GM03348 (cell line): Measurements from ENCODE around the gene ZNF284.
"Not testable (repeated sequence)": the region's sequence is repeated elsewhere in the genome, so short reads cannot be mapped to it uniquely, and the experiment has no call there.

ENCODE experiments used
- DNase-seq: peaks from one replicate; pipeline ENCODE4 v3.0.0; 2012; ENCODE audit warnings: low spot score

Gene ZNF284

DNA sequence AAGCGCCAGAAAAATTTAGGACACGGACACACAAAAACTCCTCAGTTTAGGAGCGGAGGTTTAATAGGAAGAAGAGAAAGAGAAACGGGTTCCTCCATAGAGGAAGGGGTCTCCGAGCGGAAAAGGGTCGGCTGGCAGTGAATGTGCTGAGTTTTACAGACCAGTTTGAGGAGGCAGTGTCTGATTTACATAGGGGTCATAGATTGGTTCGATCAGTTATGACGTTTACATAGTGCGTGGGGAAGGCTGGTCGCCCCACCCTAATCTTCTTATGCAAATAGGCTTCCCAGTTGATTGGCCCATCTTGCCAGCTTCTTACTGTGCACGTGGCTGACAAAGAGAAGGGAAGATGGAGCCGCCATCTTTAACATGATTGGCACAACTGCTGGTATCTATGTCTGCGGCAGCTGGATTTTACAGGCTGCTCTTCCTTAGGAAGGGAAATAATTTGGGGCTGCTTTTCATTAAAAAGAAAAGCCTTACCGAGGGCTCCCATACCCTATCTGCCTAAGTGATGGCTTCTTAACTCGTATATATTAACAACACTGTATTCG is 40.0 kb downstream of the ZNF284 start:
- peak; percentile 33 for DNase-seq

DNA sequence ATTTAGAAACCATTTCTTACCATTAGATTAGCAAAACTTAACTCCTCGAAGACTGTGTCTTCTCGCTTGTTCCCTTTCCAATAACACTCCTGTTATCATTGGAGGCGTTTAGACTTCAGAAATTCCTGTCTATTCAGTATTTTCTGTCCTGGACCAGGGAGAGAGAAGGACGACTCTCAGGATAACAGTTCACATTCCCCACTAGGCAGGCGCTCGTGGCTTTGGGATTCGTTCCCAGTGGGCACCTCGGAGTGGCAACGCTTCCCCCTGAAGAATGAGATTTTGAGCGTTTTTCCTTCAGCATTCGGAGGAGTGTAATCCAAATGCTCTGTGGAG is 40.8 kb downstream of the ZNF284 start:
- no peak for DNase-seq

DNA sequence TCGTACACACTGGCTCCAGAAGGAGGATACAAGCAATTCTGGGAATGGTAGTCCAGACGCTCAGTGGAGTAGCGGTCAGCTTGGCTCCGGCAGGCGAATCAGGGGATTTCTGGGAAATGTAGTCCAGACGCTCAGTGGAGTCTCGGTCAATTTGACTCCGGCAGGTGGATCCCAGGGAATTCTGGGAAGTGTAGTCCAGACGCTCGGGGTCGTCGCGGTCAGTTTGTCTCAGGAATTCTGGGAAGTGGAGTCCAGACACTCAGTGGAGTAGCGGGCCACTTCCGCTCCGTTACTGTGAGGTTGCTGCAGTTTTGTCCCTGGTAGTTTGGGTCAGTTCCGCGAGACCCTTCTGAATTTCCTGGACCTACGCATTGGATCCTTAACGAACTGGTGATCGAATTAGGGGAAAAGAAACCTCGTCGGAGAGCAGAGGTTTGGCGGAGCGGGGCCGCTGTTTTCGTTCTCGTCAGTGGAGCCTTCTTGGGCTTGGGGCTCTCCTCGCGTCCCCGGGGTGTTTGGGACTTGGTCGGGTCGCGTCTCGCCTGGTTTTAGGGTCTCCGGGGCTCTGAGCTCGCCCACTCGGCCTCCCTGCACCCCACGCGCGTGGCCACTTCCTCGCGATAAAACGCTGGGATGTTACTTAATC is 41.3 kb downstream of the ZNF284 start, which contains the start of gene ZNF225:
Gene ZNF225 (plus strand): TSS at position 262 of the 646 bp plus-strand sequence. CDS start 2,429 bp downstream, outside the sequence.
- peak; percentile 92 for DNase-seq

DNA sequence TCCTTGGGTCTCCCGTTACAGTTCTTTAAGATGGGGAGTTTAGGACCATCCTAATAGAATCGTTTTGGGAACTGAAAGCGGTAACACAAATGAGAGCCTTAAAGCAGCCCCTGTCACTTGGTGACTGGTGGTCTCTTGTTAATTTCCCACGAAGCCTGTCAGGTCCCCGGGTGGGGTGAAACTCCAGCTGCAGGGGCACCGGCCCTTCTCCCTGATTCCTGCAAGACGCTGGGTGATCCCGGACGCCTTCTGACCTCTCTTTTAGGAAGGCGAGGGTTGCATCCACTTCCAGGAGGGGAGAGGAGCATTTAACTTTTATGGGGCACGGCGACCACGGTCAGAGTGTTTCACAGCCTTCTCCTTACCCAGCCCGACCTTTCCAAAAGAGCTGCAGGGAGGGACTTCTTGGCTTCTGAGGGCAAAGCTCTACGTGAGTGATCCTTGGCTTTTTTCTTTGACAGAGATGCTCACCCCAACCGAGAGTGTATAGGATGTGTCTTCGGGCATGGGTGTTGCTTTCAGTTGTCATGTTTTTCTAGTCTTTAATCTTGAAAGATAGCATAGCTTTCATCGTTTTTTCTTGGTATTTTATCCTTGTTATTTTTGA is 41.9 kb downstream of the ZNF284 start:
- DNase-seq: peak; percentile 33

DNA sequence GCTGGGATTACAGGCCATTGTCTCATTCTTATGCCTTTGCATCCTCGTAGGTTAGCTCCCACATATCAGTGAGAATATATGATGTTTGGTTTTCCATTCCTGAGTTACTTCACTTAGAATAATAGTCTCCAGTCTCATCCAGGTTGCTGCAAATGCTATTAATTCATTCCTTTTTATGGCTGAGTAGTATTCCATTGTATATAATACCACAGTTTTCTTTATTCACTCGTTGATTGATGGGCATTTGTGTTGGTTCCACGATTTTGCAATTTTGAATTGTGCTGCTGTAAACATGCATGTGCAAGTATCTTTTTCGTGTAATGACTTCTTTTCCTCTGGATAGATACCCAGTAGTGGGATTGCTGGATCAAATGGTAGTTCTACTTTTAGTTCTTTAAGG is 49.2 kb downstream of the ZNF284 start:
- DNase-seq: not testable (repeated sequence)

DNA sequence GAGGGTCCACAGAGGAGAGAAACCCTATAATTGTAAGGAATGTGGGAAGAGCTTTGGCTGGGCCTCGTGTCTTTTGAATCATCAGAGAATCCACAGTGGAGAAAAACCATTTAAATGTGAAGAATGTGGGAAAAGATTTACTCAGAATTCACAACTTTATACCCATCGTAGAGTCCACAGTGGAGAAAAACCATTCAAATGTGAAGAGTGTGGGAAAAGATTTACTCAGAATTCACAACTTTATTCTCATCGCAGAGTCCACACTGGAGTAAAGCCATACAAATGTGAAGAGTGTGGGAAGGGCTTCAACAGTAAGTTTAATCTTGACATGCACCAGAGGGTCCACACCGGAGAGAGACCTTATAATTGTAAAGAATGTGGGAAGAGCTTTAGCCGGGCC is 60.0 kb downstream of the ZNF284 start:
- no peak for DNase-seq
